A673 (cell line): Measurements from ENCODE around the gene VSTM2L.

Source experiments
- CTCF ChIP-seq: fragments of 300-800, 200-600 bp; sonication (generic); conservative IDR thresholded peaks from 2 replicates; pipeline ENCODE4 v1.5.1; 2017; ENCODE audit warnings: low read depth, mild to moderate bottlenecking, antibody characterized with exemption, low read length, moderate library complexity, mixed read lengths
- EZH2 ChIP-seq: fragments of 200-600 bp; sonication (generic); IDR thresholded peaks from 2 replicates; pipeline ENCODE4 v1.6.1; 2017; ENCODE audit warnings: borderline replicate concordance, low read depth, mild to moderate bottlenecking, mixed read lengths, antibody characterized with exemption, low read length; ENCODE audit not compliant: poor library complexity, severe bottlenecking

DNA sequence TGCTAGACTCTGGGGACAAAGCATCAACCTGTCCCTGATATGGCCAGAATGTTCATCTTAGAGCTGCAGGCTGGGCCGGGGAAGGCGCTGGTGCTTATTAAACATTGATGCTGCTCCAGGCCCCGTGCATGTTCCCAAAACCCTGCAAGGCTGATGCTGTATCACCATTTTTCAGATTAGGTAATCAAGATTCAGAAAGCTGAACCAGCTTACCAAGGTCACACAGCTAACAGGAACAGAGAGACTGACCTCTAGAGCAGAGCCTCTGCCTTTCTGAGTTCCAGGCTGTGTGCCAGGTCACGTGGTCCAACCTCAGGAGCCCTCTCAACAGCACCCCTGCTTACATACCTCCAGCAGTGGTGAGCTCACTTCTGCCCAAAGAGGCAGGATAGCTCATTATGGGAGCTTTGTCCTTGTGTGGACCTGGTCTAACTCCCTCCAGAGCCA, 16.1 kb upstream of the VSTM2L start:
- TF ChIP-seq CTCF (no peak), EZH2 (no peak)
